ENCODE measurements around the gene PDE6D.

The PDE6D gene

GRCh38 chr2:231707625-231707926, 73.5 kb downstream of the PDE6D start:
- peaks cover 14% of the 10 kb centered on the region for H3K36me3 ChIP-seq (ENCODE audit: control insufficient read depth, insufficient read depth, low read length)
- H3K27ac ChIP-seq (ENCODE audit: insufficient read depth, low read length, poor library complexity, severe bottlenecking), result peak overlapping the region; percentile 100
- H3K4me1 ChIP-seq (ENCODE audit: control insufficient read depth, insufficient read depth, low read length, poor library complexity, severe bottlenecking), result peaks cover 31% of the 10 kb centered on the region
- no peaks in the 10 kb centered on the region for H3K9me3 ChIP-seq (ENCODE audit: control insufficient read depth, low read length)
- peak overlapping the region; percentile 83 for H3K4me3 ChIP-seq (ENCODE audit: insufficient read depth, low read depth, low read length, poor library complexity, severe bottlenecking)
- no peaks in the 10 kb centered on the region for H3K27me3 ChIP-seq (replicated peaks; ENCODE audit: control insufficient read depth, insufficient read depth, low read length, poor library complexity, severe bottlenecking)
- peak in 1 of 3 donors; percentile 47 for DNase-seq

GRCh38 chr2:231706731-231707624, 74.1 kb downstream of the PDE6D start:
- peaks cover 11% of the 10 kb centered on the region for H3K36me3 ChIP-seq (ENCODE audit: control insufficient read depth, insufficient read depth, low read length)
- H3K9me3 ChIP-seq (ENCODE audit: control insufficient read depth, low read length), result no peaks in the 10 kb centered on the region
- H3K4me1 ChIP-seq (ENCODE audit: control insufficient read depth, insufficient read depth, low read length, poor library complexity, severe bottlenecking), result peaks cover 25% of the 10 kb centered on the region
- peak; percentile 93 to 94 (median 93) for DNase-seq
- H3K27me3 ChIP-seq (replicated peaks; ENCODE audit: control insufficient read depth, insufficient read depth, low read length, poor library complexity, severe bottlenecking), result no peaks in the 10 kb centered on the region
- peak overlapping the region; percentile 100 for H3K27ac ChIP-seq (ENCODE audit: insufficient read depth, low read length, poor library complexity, severe bottlenecking)
- H3K4me3 ChIP-seq (ENCODE audit: insufficient read depth, low read depth, low read length, poor library complexity, severe bottlenecking), result peak overlapping the region; percentile 83

- peaks cover 5% of the 10 kb centered on the region for H3K36me3 ChIP-seq (ENCODE audit: control insufficient read depth, insufficient read depth, low read length)
- DNase-seq, result no peak
- H3K9me3 ChIP-seq (ENCODE audit: control insufficient read depth, low read length), result no peaks in the 10 kb centered on the region
- no peak overlapping the region for H3K4me3 ChIP-seq (ENCODE audit: insufficient read depth, low read depth, low read length, poor library complexity, severe bottlenecking)
- H3K27me3 ChIP-seq (replicated peaks; ENCODE audit: control insufficient read depth, insufficient read depth, low read length, poor library complexity, severe bottlenecking), result no peaks in the 10 kb centered on the region
- peaks cover 8% of the 10 kb centered on the region for H3K4me1 ChIP-seq (ENCODE audit: control insufficient read depth, insufficient read depth, low read length, poor library complexity, severe bottlenecking)
- H3K27ac ChIP-seq (ENCODE audit: insufficient read depth, low read length, poor library complexity, severe bottlenecking), result no peak overlapping the region
These were observed 77.1 kb downstream of the PDE6D start for GRCh38 chr2:231704017-231704416.

GRCh38 chr2:231701456-231702373, 79.4 kb downstream of the PDE6D start:
- H3K27ac ChIP-seq (ENCODE audit: insufficient read depth, low read length, poor library complexity, severe bottlenecking), result no peak overlapping the region
- H3K9me3 ChIP-seq (ENCODE audit: control insufficient read depth, low read length), result no peaks in the 10 kb centered on the region
- H3K4me1 ChIP-seq (ENCODE audit: control insufficient read depth, insufficient read depth, low read length, poor library complexity, severe bottlenecking), result peaks cover 8% of the 10 kb centered on the region
- H3K4me3 ChIP-seq (ENCODE audit: insufficient read depth, low read depth, low read length, poor library complexity, severe bottlenecking), result no peak overlapping the region
- DNase-seq, result no peak
- no peaks in the 10 kb centered on the region for H3K36me3 ChIP-seq (ENCODE audit: control insufficient read depth, insufficient read depth, low read length)
- H3K27me3 ChIP-seq (replicated peaks; ENCODE audit: control insufficient read depth, insufficient read depth, low read length, poor library complexity, severe bottlenecking), result no peaks in the 10 kb centered on the region

GRCh38 chr2:231699006-231699405, 82.1 kb downstream of the PDE6D start:
- Histone ChIP-seq H3K4me3 (ENCODE audit: insufficient read depth, low read depth, low read length, poor library complexity, severe bottlenecking) (no peak overlapping the region), H3K9me3 (ENCODE audit: control insufficient read depth, low read length) (no peaks in the 10 kb centered on the region), H3K27me3 (replicated peaks; ENCODE audit: control insufficient read depth, insufficient read depth, low read length, poor library complexity, severe bottlenecking) (no peaks in the 10 kb centered on the region), H3K4me1 (ENCODE audit: control insufficient read depth, insufficient read depth, low read length, poor library complexity, severe bottlenecking) (no peaks in the 10 kb centered on the region), H3K27ac (ENCODE audit: insufficient read depth, low read length, poor library complexity, severe bottlenecking) (no peak overlapping the region), H3K36me3 (ENCODE audit: control insufficient read depth, insufficient read depth, low read length) (no peaks in the 10 kb centered on the region)
- DNase-seq, result no peak

GRCh38 chr2:231696004-231696367, 85.1 kb downstream of the PDE6D start:
- no peak overlapping the region for H3K27ac ChIP-seq (ENCODE audit: insufficient read depth, low read length, poor library complexity, severe bottlenecking)
- no peak overlapping the region for H3K4me3 ChIP-seq (ENCODE audit: insufficient read depth, low read depth, low read length, poor library complexity, severe bottlenecking)
- DNase-seq, result no peak
- H3K9me3 ChIP-seq (ENCODE audit: control insufficient read depth, low read length), result no peaks in the 10 kb centered on the region
- H3K36me3 ChIP-seq (ENCODE audit: control insufficient read depth, insufficient read depth, low read length), result no peaks in the 10 kb centered on the region
- no peaks in the 10 kb centered on the region for H3K4me1 ChIP-seq (ENCODE audit: control insufficient read depth, insufficient read depth, low read length, poor library complexity, severe bottlenecking)
- H3K27me3 ChIP-seq (replicated peaks; ENCODE audit: control insufficient read depth, insufficient read depth, low read length, poor library complexity, severe bottlenecking), result no peaks in the 10 kb centered on the region

GRCh38 chr2:231693956-231694355, 87.1 kb downstream of the PDE6D start:
- Histone ChIP-seq H3K27me3 (replicated peaks; ENCODE audit: control insufficient read depth, insufficient read depth, low read length, poor library complexity, severe bottlenecking) (no peaks in the 10 kb centered on the region), H3K36me3 (ENCODE audit: control insufficient read depth, insufficient read depth, low read length) (no peaks in the 10 kb centered on the region), H3K27ac (ENCODE audit: insufficient read depth, low read length, poor library complexity, severe bottlenecking) (no peak overlapping the region), H3K9me3 (ENCODE audit: control insufficient read depth, low read length) (no peaks in the 10 kb centered on the region), H3K4me1 (ENCODE audit: control insufficient read depth, insufficient read depth, low read length, poor library complexity, severe bottlenecking) (no peaks in the 10 kb centered on the region), H3K4me3 (ENCODE audit: insufficient read depth, low read depth, low read length, poor library complexity, severe bottlenecking) (no peak overlapping the region)
- DNase-seq, result no peak

- DNase-seq, result no peak
- H3K9me3 ChIP-seq (ENCODE audit: control insufficient read depth, low read length), result no peaks in the 10 kb centered on the region
- H3K4me1 ChIP-seq (ENCODE audit: control insufficient read depth, insufficient read depth, low read length, poor library complexity, severe bottlenecking), result no peaks in the 10 kb centered on the region
- no peak overlapping the region for H3K4me3 ChIP-seq (ENCODE audit: insufficient read depth, low read depth, low read length, poor library complexity, severe bottlenecking)
- H3K27me3 ChIP-seq (replicated peaks; ENCODE audit: control insufficient read depth, insufficient read depth, low read length, poor library complexity, severe bottlenecking), result no peaks in the 10 kb centered on the region
- H3K36me3 ChIP-seq (ENCODE audit: control insufficient read depth, insufficient read depth, low read length), result no peaks in the 10 kb centered on the region
- H3K27ac ChIP-seq (ENCODE audit: insufficient read depth, low read length, poor library complexity, severe bottlenecking), result no peak overlapping the region
These were observed 88.2 kb downstream of the PDE6D start for GRCh38 chr2:231692847-231693246.

- Histone ChIP-seq H3K4me3 (ENCODE audit: insufficient read depth, low read depth, low read length, poor library complexity, severe bottlenecking) (no peak overlapping the region), H3K27me3 (replicated peaks; ENCODE audit: control insufficient read depth, insufficient read depth, low read length, poor library complexity, severe bottlenecking) (no peaks in the 10 kb centered on the region), H3K4me1 (ENCODE audit: control insufficient read depth, insufficient read depth, low read length, poor library complexity, severe bottlenecking) (no peaks in the 10 kb centered on the region), H3K9me3 (ENCODE audit: control insufficient read depth, low read length) (no peaks in the 10 kb centered on the region), H3K36me3 (ENCODE audit: control insufficient read depth, insufficient read depth, low read length) (no peaks in the 10 kb centered on the region), H3K27ac (ENCODE audit: insufficient read depth, low read length, poor library complexity, severe bottlenecking) (no peak overlapping the region)
- no peak for DNase-seq
These were observed 89.8 kb downstream of the PDE6D start for GRCh38 chr2:231691251-231691772.

All from effector memory CD4-positive, alpha-beta T cell (primary cell).